Skeletal muscle cell (primary cell): ENCODE data around the gene MAD1L1.

Experiments
- DNase-seq: peaks from one replicate; pipeline ENCODE4 v3.0.0-alpha.2; 2010; ENCODE audit warnings: low read depth
- H3K4me3 ChIP-seq: 2 replicates; pipeline ENCODE4 v1.5.1; 2011; ENCODE audit warnings: low read depth, mild to moderate bottlenecking, control low read depth, low read length, moderate library complexity

MAD1L1 gene

DNA sequence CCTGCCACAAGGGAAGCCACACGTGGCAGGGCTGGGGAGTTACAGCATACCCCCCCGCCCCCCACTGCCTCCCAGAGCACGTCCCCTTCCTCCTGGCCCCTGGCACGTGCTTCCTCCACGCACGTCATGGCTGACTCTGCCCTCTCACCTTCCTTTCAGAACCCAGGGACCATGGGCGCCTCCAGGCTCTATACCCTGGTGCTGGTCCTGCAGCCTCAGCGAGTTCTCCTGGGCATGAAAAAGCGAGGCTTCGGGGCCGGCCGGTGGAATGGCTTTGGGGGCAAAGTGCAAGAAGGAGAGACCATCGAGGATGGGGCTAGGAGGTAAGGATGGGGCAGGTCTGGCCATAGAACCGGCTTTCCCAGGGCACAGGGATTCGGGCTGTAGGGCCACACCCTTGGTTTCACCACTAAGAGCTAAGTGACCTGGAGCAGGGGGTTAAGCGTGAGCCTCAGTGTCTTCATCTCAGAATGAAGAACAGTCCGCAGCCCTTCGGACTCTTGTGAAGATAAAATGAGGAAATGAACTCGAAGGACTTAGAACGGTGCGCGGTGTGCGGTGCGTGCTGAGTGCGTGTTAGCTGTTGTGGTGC is 11.8 kb upstream of the MAD1L1 start:
- no peak overlapping the region for H3K4me3 ChIP-seq
- DNase-seq: no peak

DNA sequence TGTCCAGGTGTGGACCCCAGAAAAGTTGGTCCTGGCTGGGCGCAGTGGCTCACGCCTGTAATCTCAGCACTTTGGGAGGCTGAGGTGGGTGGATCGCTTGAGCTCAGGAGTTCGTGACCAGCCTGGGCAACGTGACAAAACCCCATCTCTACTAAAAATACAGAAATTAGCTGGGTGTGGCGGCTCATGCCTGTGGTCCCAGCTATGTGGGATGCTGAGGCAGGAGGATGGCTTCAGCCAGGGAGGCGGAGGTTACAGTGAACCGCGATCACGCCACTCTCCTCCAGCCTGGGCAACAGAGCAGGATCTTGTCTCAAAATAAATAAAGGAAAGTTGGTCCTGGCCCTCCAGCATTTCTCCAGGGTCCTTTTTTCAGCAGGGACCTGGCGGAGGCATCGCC is 10.7 kb upstream of the MAD1L1 start:
- no peak for DNase-seq
- no peak overlapping the region for H3K4me3 ChIP-seq

DNA sequence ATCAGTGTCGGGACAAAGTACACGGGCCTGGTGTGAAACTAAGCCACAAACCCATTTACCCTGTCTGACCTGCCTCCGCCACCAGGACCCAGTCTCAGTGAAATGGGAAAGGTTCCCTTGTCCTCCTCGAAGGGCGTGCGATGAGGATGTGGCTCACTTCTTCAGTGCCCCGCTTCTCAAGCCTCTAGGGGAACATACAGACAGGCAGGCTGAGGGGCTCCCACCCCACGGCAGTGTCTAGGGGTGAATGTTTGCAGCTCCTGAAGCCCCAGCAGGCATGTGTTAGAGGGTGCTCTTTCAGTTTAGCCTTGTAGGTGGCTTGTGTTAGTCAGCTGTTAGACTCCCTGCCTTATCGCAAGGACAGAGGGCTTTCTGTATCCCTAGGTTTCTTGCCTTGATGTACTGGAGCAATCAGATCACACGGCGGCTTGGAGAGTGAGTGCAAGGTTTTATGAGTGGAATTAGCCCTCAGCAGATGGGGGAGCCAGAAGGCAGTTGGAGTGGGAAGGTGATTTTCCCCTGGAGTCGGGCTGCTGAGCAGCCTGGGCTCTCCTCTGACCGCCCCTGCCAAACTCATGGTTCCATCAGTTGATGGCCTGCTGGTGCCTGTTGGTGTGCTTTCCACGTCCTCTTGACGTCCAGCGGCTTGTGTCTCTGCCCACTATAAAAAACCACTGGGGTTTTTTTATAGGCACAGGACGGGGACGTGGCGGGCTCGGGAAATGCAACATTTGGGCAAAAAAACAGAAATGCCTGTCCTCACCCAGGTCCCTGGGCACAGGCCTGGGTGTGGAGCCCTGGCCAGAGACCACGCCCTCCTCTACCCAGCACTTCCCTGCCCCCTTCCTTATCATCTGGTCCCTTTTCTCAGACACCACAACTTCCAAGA is 10.0 kb upstream of the MAD1L1 start:
- peak overlapping the region; percentile 89 for H3K4me3 ChIP-seq
- DNase-seq: no peak

DNA sequence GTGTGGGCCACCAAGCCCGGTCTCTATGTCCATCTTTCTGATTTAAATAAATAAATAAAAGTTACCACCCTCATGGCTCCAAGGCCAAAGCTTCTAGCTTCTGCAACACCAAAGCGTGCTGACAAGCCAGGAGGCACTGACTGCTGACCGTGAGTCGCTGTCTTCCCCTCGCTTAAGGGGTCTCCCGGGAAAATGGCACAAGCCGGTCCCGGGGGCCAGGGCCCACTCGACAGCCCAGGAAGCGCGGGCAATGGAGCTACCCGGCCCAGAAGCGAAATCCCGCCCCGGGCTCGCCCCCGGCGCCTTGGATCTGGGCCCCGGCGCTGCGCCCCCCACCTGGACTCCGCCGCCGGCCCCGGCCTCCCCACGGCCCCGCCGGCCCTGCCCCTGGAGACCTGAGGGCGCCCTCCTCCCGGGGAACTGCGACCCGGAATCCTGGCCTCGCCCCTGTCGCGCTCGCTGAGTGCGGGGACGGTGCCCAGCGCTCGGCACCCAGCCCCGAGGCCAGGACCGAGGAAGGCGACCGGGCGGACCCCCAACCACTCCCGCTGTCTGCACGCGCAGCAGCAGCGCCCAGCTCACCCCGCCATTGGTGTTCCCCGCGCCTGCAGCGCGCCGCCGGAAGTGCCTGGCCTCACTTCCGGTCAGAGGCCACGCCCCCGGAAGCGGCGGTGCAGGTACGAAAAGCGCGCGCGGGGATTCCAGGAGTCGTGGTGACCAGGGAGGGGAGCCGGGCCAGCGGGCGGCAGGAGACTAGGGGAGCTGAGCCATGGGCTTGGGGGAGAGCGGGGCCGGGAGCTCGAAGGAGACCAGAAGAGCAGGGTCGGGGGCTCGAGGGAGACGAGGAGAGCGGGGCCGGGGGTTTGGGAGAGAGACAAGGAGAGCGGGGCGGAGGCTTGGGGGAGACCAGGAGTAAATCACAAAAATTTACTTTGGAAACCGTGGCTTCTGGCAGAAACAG is 9.1 kb upstream of the MAD1L1 start, which contains the start of the genes MRM2 and NUDT1:
MRM2 (minus strand) TSS at position 626 of the 961 bp plus-strand sequence; CDS start at position 590, 36 bp downstream.
NUDT1 (plus strand) TSS at position 647 of the 961 bp plus-strand sequence. CDS start 2,349 bp downstream, outside the sequence.
- peak; percentile 18 for DNase-seq
- H3K4me3 ChIP-seq: peak within 1 kb of the TSS; percentile 89

DNA sequence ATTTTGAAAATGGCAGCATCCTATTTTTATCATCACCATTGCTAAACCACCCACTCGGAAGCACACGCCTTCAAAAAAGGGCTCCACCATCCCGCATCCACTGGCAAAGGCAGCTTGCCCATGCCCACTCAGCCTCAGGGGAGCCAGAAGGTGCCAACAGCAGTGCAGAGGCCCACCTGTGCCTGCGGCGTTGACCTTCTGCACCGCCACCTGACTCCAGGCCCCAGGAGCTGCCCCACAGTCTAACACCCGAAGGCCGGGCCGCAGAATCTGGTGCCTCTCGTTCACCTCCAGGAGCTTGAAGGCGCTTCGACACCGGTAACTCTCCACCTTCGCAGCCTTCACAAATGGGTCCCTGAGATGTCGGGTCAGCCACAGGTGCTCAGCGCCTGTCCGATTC is 6.5 kb upstream of the MAD1L1 start:
- H3K4me3 ChIP-seq: no peak overlapping the region
- no peak for DNase-seq

DNA sequence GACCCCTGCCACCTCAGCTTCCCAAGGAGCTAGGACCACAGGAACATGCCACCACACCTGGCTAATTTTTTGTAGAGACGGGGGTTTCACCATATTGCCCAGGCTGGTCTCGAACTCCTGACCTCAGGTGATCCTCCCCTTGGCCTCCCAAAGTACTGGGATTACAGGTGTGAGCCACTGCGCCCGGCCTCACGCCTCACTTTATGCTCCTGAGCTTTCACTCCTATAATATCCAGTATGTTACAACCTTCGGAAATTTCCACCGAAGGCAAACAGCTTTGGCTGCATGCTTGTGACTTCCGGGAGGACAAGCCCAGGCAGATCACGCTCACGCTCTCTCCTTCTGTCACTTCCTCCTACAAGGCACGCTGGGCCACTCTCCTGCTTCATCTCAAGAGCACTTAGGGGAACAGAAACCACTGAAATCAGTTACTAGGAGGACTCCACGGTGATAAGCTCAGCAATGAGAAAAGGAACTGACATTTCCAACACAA is 4.4 kb upstream of the MAD1L1 start:
- no peak overlapping the region for H3K4me3 ChIP-seq
- no peak for DNase-seq

DNA sequence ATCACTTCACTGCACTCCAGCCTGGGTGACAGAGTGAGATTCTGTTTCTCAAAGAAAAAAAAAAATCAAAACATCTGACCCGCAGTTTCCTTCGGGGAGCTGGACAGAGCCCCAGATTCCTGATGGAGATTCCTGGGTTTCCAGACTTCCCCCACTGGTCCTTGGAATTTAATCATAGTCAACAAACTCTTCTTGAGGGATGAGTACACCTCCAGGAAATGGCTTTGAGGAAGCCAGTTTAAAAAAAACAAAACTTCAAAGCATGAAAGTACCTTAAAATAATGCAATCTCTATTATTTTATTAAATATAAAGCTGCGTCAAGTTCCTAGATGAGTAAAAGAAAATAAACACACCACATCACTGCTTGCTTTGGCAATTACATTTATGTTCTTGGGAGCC is 1.2 kb upstream of the MAD1L1 start:
- H3K4me3 ChIP-seq: no peak overlapping the region
- no peak for DNase-seq

DNA sequence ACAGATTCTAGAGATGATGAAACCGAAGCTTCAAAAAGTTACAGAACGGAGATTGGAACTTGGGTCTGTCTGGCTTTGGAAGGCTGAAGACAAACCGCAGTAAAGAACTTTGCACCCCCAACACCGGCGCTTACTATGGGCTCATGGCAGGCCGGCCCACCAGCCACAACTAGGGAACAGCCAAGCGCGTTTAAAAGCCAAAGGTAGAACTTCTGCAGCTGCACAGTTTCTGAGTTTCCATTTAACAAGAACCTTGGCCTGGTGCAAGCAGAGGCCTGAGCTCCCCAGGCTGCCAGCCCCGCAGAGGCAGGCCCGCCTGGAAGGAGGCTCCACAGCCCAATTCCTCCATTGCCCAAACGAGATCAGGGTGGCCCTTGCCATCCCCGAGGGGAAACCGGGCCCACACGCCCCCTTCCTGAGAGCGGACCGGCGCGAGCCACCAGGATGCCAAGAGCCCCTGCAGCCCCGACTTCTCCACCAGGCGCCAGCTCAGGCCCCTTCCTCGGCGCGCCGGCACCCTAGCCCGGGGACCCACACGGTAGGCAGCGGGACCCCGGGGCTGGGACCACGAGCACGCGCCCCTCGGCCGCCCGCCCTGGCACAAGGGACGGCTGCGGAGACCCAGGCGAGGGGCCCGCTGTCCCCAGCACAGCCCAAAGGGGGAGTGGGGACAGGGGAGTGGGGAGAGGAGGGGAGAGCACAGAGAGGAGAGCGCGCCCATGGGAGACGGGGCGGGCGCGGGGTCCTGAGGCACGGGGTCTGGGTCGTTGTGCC is 566 bp downstream of the MAD1L1 start:
- DNase-seq: no peak
- peak overlapping the region; percentile 89 for H3K4me3 ChIP-seq

DNA sequence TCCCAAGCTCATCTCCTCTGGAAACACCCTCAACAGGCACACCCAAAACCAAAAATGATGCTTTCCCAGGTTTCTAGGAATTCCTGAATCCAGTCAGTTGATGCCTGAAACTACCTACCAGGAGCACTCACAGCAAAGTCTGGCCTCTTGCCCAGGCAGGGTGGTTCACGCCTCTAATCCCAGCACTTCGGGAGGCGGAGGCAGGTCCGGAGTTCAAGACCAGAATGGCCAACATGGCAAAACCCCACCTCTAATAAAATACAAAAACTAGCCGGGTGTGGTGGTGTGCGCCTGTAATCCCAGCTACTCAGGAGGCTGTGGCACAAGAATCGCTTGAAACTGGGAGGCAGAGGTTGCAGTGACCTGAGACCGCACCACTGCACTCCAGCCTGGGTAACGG is 1.9 kb downstream of the MAD1L1 start:
- DNase-seq: no peak
- H3K4me3 ChIP-seq: no peak overlapping the region

DNA sequence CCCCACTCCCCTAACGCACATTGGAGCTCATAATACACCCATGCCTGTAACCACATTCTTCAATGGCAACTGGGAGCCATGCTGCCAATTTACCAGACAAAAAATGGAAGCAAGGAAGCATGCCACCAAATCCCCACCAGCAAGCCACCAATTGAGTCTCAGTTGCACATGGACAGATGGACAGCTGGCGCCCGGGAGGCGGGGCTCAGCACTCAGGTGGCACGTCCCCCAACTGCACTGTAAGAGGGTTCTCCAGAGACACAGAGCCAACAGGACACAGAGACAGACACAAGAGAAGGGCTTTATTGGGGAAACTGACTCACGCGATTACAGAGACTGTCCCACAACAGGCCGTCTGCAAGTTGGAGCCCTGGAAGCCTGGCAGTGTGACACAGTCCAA is 2.5 kb downstream of the MAD1L1 start:
- H3K4me3 ChIP-seq: no peak overlapping the region
- DNase-seq: no peak

DNA sequence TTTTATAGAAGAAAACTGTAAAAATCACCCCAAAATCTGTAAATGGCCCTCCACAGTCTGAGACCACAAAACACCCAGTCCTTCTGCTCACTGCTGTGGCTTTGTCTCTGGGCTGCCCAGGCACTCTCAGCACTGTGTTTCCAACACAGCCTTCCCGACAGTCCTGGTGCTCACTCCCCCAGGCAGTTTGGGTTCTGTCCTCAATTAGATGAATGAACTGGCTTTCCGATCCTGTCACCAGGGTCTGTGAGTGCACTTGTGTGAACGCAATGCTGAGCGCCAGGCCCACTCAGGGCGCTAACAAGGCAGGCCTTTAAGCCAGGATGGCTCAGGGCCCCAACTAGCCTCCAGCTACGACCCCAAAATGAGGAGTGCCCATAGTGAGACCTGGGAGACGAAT is 3.3 kb downstream of the MAD1L1 start:
- no peak overlapping the region for H3K4me3 ChIP-seq

DNA sequence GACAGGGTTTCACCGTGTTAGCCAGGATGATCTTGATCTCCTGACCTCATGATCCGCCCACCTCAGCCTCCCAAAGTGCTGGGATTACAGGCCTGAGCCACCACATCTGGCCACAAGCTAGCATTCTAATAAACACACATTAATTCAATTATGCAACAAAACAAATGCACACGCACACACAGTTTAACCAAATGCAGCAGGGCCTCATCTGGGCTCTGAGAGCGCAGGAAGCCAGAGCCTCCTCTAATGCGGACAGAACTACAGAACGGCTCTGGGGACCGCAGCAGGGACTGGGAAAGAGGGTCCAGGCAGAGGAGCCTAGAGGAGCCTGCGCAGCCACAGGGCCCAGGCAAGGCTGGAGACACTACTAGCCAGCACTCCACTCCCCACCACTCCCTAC is 3.8 kb downstream of the MAD1L1 start:
- H3K4me3 ChIP-seq: no peak overlapping the region
- no peak for DNase-seq

More for the DNA sequence above, 3.3 kb downstream of the MAD1L1 start:
- no peak for DNase-seq

DNA sequence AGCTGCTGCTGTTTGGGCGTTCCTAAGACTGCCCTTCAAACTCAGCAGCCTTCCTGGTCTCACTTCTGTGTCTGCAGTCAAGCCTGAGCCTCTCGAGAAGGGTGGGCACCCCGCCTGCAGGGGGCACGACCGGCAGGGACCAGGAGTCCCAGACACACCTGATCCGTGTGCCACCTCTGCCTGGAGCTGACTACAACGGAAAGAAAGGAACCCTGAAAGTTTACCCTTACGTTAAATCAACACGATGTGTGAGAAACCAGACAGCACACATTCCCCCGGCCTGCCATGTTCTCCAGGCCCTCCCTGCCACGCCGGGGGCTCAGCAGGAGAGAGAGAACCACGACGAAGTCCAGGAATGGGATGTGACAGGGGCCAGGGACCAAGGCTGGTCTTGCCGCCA is 5.0 kb downstream of the MAD1L1 start:
- no peak for DNase-seq
- H3K4me3 ChIP-seq: no peak overlapping the region

DNA sequence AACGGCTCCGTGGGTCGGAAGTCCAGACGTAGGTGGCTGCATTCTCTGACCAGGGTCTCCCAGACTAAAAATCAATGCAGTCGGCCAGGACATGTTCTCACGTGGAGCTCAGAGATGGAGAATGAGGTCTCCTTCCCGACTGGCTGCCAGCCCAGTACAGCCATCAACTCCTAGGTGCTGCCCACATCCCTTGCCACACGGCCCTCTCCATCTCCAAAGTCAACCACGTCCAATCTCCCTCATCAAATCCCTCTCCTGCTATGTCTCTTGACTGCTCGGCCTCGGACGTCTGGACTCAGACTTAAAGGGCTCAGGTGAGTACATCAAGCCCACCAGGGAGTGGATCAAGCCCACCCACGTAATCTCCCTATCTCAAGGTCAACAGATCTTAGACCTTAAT is 6.9 kb downstream of the MAD1L1 start:
- DNase-seq: no peak

DNA sequence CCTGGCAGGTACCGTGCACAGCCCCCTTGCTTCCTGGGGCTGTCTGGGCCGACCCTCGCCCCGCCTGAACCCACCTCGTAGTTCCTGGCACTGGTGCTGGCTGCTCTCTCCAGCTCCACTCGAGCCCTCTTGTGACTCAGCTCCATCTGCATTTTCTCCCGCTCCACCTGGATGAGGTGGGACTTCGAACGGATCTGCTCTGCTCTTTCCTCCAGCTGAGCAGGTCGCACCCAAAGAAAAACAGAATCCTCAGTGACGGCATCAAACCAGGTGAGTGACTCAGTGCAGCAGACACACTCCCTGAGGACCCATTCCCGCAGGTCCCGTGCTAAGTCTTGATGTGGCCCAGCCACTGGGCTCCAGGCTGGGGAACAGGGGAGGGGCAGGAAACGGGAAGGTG is 7.4 kb downstream of the MAD1L1 start:
- no peak for DNase-seq
- H3K4me3 ChIP-seq: no peak overlapping the region

More for the DNA sequence above, 6.9 kb downstream of the MAD1L1 start:
- no peak overlapping the region for H3K4me3 ChIP-seq

DNA sequence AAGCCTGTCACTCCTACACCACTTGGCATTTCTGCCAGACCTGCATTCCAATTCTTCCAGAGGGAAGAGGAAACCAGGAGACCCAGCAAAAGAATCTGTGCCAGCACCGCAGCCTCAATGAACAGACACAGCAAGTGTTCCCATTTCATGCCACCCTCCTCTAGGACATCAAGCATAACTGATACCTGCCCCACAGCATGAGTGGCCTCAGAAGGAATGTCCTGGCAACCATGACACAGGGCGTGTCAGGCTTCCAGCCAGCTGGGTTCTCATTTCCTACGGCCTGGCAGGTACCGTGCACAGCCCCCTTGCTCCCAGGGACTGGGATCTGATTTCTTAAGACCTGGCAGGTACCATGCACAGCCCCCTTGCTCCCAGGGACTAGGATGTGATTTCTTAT is 7.8 kb downstream of the MAD1L1 start:
- H3K4me3 ChIP-seq: no peak overlapping the region
- no peak for DNase-seq

DNA sequence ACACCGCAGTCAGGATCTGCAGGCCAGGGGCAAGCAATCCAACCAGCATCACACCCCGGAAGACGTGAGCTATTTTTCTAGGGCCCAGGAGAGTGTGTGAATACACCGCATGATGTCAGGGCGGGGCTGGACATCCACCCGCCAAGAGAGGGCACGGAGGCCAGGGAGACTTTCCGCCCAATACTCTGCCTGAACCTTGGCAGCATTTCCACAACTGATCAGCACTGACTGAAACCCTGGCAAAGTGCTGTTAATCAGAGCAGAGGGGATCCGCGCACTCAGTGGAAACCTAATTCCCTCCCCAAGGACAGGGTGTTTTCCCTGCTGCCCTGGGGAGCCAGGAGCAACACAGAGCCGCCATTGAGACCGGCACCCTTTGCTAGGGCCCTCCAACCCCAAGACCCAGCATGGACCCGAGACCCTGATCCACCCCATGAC is 8.2 kb downstream of the MAD1L1 start:
- H3K4me3 ChIP-seq: no peak overlapping the region
- no peak for DNase-seq

DNA sequence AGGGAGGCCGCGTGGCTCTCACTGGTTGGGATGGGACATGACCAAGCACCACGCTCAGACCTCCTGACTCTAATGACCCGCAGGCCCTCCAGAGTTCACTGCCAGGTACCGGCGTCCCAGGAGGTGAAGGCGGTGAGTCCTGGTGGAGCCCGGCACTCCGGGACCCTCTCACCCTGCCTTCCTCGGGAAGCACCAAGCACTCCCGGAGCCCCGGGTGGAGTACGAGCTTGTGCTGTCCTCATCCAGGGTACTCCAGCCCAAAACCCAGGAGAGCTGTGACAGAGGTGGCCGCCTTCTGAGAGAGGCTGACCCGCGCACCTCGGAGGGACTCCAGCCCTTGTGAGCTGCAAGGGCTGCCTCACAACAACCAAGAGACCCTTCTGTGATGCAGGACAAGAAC is 9.4 kb downstream of the MAD1L1 start:
- H3K4me3 ChIP-seq: no peak overlapping the region
- DNase-seq: no peak

DNA sequence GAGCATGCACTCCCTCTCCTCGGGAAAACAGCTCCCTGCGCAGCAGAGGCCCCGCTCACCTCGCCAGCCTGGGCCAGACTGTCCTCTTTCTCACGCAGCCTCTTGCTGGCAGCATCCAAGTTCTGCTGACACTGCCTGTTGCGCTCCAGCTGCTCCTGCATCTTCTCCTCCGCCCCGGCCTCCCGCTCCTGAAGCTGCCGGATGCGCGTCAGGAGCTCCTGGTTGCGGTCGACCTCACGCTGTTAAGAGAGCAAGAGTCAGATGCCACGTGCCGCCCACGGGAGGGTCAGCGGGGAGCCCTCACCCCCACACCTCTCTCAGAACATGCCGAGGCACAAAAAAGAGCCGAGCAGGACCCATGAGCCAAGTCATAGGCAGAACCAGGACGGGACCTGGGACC is 10.2 kb downstream of the MAD1L1 start:
- H3K4me3 ChIP-seq: no peak overlapping the region

More for the DNA sequence above, 10.2 kb downstream of the MAD1L1 start:
- no peak for DNase-seq
